Thoracic aorta (tissue), 2 donors: Measurements from ENCODE around the gene IQUB. TPM values are rescaled to one million over a fixed set of nuclear protein-coding genes. Genes with fewer than 3 reads are reported as not detected.

Experiments
- ATAC-seq: fragments of 150-250 bp; one replicate; pipeline ENCODE4 v1.8.0; 2017; ENCODE audit warnings: low read depth; ENCODE audit not compliant: insufficient number of reproducible peaks, low FRiP score
- DNase-seq: peaks from one replicate; pipeline ENCODE4 v3.0.0-alpha.2; 2020; ENCODE audit warnings: low spot score
- H3K27ac ChIP-seq, 2 donors: fragments of 200-600 bp; sonication (generic); 1 replicate in 1 of 2; 2 replicates in 1 of 2; pipeline ENCODE4 v1.5.1; 2016; ENCODE audit warnings: mild to moderate bottlenecking in 2 of 2, moderate library complexity in 2 of 2
- H3K27me3 ChIP-seq: fragments of 200-600 bp; sonication (generic); replicated peaks from 2 replicates; pipeline ENCODE4 v1.6.0; 2016; ENCODE audit warnings: mild to moderate bottlenecking; ENCODE audit not compliant: insufficient read depth
- H3K36me3 ChIP-seq: fragments of 200-600 bp; sonication (generic); one replicate; pipeline ENCODE4 v1.5.1; 2016
- H3K4me1 ChIP-seq, 2 donors: fragments of 200-600 bp; sonication (generic); 1 replicate in 1 of 2; 2 replicates in 1 of 2; pipeline versions ENCODE4 v1.5.1 to v1.6.0; 2016; ENCODE audit warnings: low read depth in 2 of 2, mild to moderate bottlenecking in 1 of 2; ENCODE audit not compliant: control insufficient read depth in 1 of 2
- H3K4me3 ChIP-seq: fragments of 200-600 bp; sonication (generic); 2 replicates; pipeline ENCODE4 v1.5.1; 2016; ENCODE audit warnings: mild to moderate bottlenecking
- H3K9me3 ChIP-seq: fragments of 200-600 bp; sonication (generic); 2 replicates; pipeline ENCODE4 v1.5.1; 2016
- total RNA-seq, 2 donors: library from RNA; depleted of rRNA; stranded (reverse); fragments of >200 nt; gene quantifications; one replicate each; pipeline versions ENCODE4 v1.1.0 to v1.2.3, GENCODE V29; 2016
- TF ChIP-seq, protein P1 (sequence below): fragments of 200-600 bp; sonication (generic); IDR thresholded peaks from one replicate; pipeline ENCODE4 v1.5.1; 2019; ENCODE audit warnings: antibody characterized with exemption

The IQUB gene
- total RNA-seq, 2 donors from 2014 or later = 0.21 to 1.4 TPM

DNA sequence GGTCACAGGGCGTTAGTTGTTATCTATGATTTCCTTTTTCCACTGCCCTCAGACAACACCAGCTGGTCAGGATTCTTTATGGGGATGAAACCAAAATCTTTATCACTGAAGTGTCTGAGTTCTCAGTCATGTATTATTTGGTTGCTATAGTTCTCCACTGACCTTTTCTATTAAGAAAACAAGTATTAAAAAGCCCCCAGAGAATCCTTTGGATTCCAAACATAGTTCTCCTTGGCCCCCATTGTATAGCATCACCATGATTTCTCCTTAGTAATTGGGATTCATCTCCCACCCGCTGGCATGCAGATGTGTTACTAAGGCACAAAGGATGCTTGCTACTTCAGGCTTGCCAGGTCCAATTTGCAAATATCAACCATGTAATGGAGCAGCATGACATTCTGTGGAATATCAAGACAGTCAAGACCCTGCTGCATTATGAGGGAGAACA is 94.3 kb downstream of the IQUB start:
- TF ChIP-seq, protein P1, sequence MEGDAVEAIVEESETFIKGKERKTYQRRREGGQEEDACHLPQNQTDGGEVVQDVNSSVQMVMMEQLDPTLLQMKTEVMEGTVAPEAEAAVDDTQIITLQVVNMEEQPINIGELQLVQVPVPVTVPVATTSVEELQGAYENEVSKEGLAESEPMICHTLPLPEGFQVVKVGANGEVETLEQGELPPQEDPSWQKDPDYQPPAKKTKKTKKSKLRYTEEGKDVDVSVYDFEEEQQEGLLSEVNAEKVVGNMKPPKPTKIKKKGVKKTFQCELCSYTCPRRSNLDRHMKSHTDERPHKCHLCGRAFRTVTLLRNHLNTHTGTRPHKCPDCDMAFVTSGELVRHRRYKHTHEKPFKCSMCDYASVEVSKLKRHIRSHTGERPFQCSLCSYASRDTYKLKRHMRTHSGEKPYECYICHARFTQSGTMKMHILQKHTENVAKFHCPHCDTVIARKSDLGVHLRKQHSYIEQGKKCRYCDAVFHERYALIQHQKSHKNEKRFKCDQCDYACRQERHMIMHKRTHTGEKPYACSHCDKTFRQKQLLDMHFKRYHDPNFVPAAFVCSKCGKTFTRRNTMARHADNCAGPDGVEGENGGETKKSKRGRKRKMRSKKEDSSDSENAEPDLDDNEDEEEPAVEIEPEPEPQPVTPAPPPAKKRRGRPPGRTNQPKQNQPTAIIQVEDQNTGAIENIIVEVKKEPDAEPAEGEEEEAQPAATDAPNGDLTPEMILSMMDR = no peak

DNA sequence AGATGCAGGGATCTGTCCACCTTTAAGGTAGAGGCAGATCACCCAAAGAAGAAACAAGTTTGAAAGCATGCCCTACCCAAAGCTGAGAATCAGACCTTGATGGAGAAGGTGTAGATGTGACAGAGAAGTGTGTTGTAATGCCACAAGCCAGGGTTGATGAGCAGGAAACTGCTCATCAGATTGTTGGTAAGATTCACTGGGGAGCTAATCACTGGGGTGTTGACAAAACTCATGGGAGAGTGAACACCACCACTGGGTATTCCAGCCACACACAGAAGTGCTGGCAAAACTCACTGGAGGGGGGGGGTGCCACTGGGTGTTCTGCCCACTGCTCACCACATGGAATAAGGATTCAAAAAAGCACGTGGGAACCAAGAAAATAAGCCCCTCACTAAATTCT is 95.2 kb downstream of the IQUB start:
- no peak overlapping the region for H3K27ac ChIP-seq
- DNase-seq = no peak

More for the DNA sequence above, 94.3 kb downstream of the IQUB start:
- H3K36me3 ChIP-seq = no peaks in the 10 kb centered on the region
- H3K27me3 ChIP-seq = no peaks in the 10 kb centered on the region
- DNase-seq (no peak), ATAC-seq (no peak)
- no peak overlapping the region for H3K27ac ChIP-seq
- H3K9me3 ChIP-seq = no peaks in the 10 kb centered on the region
- H3K4me1 ChIP-seq = no peaks in the 10 kb centered on the region
- no peak overlapping the region for H3K4me3 ChIP-seq

DNA sequence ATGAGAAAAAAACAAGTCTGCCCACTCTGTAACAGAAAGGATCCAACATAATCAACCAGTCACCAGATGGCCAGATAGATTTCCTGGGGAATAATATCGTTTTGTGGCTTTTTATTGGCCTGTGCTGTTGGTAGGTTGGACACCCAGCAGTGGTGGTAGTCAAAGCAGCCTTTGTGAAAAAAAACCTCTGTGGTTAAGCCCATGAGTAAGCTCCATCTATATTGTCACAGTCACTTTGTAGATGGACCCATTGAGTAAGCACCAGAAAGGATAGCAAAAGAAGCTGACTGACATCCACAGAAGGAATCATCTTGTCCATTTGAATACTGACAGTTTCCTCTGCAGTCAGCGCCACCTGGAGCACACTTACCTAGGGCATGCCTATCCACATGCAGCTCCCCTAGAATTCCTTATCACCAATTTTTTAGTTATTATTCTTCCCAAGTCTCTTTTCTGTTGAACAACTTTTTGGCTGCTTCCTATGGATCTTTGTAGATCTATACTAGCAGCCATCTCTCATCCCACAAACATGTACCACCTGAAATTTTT is 96.9 kb downstream of the IQUB start:
- Histone ChIP-seq H3K4me1 (no peaks in the 10 kb centered on the region), H3K27me3 (no peaks in the 10 kb centered on the region), H3K27ac (no peak overlapping the region), H3K36me3 (no peaks in the 10 kb centered on the region), H3K4me3 (no peak overlapping the region), H3K9me3 (no peaks in the 10 kb centered on the region)
- TF ChIP-seq, protein P1 = no peak
- ATAC-seq (no peak), DNase-seq (no peak)

More for the DNA sequence above, 95.2 kb downstream of the IQUB start:
- Histone ChIP-seq H3K36me3 (no peaks in the 10 kb centered on the region), H3K27me3 (no peaks in the 10 kb centered on the region), H3K9me3 (no peaks in the 10 kb centered on the region), H3K4me1 (no peaks in the 10 kb centered on the region), H3K4me3 (no peak overlapping the region)
- TF ChIP-seq, protein P1 = no peak
- ATAC-seq = no peak

DNA sequence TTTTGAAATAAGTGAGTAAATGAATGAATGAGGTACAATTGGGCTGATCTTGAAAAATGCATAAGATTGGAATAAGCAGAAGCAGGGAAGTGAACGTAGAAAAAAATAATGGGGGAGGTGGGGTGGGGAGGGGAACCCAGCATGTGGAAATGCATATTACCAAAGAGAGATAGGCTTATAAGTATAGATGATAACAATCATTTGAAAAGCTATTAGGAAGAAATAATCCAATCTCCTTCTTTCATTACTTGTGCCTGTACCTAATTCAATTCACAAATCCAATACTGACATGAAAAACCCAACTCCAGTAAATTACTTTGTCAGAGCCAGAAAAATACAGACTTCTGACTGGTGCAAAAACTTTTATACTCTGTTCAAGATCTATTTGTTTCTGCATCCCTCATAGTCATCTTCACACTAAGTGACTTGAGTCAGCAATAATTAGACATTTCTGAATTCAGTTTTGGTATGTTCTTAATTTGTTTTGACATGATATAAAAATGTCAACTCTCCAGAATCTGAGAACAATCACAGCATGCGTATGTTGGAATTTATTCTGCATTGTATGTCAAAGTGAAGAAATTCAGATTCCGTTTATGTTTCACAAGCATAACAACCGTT is 99.2 kb downstream of the IQUB start:
- H3K4me1 ChIP-seq = no peaks in the 10 kb centered on the region
- no peaks in the 10 kb centered on the region for H3K9me3 ChIP-seq
- no peak overlapping the region for H3K4me3 ChIP-seq
- H3K36me3 ChIP-seq = no peaks in the 10 kb centered on the region
- DNase-seq = no peak
- ATAC-seq = no peak
- no peaks in the 10 kb centered on the region for H3K27me3 ChIP-seq
- H3K27ac ChIP-seq = no peak overlapping the region
- TF ChIP-seq, protein P1 = no peak

DNA sequence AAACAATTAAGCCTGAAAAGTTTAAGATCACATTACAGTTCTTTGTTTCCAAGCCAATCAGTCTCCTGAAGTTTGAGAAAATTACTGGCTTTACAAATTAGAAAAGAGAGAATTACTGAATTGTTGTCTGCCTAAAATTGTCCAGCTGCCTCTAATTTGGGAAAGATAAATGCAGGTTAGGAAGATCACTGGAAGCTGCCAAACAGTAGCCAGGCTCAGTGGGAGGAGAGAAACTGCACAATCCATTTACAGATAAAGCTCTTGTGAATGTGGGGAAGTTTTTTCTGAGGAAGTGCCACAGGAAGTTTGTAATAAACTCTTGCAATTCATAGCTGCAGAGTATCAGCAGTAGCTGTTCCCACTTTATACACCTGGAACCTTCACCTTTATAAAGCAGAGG is 100.7 kb downstream of the IQUB start:
- TF ChIP-seq, protein P1 = no peak
- Histone ChIP-seq H3K4me1 (no peaks in the 10 kb centered on the region), H3K9me3 (no peaks in the 10 kb centered on the region), H3K36me3 (no peaks in the 10 kb centered on the region), H3K4me3 (no peak overlapping the region), H3K27me3 (no peaks in the 10 kb centered on the region), H3K27ac (no peak overlapping the region)
- no peak for DNase-seq
- ATAC-seq = no peak
